Measurements from ENCODE around the gene DOK4. TPM values are rescaled to one million over a fixed set of nuclear protein-coding genes. Genes with fewer than 3 reads are reported as not detected.

Gene DOK4
- total and polyA plus RNA-seq, 2 experiments from 2014 or later = 11.4 to 29.1 TPM

DNA sequence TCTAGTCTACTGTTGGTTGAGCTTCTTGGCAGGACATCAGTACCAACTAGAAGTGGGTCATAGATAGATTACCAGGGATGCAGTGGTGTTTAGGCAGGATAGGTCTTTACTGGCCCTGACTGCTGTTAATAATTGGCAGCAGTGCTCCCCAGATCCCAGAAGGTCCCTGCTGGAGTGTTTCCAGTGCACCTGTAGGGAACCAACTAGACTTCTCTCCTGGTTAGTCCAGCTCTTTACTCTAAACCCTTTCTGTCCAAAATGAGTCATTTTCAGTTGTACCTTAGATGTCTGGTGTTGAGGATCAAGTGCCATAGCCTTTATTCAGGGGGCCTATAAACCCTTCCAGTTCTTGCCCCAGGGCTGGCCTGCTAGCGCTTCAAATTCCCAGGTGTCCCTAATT lies 15.1 kb downstream of the DOK4 start (continued):
- no peak for TF ChIP-seq ZNF462 (CRISPR knock-in tag; IDR thresholded peaks at IDR 0.05)
- TF ChIP-seq REST (IDR thresholded peaks at IDR 0.05; ENCODE audit: unreplicated experiment) = no peak
- no peak for TF ChIP-seq STAT1 (IDR thresholded peaks at IDR 0.05; ENCODE audit: unreplicated experiment)

DNA sequence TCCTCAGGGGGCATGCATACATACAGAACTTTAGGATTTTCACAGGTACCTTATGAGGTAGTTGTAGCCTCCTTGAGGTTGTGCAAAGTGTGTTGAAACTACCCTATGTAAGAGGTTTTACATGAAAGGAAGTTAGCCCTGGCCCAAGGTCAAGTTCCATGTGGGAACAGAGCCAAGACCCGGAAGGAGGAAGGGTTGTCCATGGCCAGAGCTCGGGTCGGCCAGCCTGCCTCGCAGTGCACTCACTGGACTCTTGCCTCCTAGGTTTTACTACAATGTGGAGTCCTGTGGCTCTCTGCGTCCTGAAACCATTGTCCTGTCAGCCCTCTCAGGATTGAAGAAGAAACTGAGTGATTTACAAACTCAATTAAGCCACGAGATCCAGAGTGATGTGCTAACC lies 15.6 kb downstream of the DOK4 start:
- Mint-ChIP-seq H3K36me3 (ENCODE audit: low read depth) (peaks cover 60% of the 10 kb centered on the region), H3K9me3 (no peaks in the 10 kb centered on the region), H3K4me1 (peaks cover 41% of the 10 kb centered on the region), H3K27me3 (ENCODE audit: insufficient read depth, low read depth, poor library complexity) (peaks cover 6% of the 10 kb centered on the region), H3K4me3 (no peak overlapping the region), H3K27ac (no peak overlapping the region)
- 0 out of 2 replicates have a peak, but pooled peaks cover 8% of the 10 kb centered on the region for H3F3A ChIP-seq (replicated peaks; ENCODE audit: low read depth)
- H3K79me2 ChIP-seq (replicated peaks; ENCODE audit: insufficient read depth) = peaks cover 11% of the 10 kb centered on the region; the same call in 1 of the 2 replicates
- H2AFZ ChIP-seq = no peak overlapping the region
- peaks cover 29% of the 10 kb centered on the region for H3K4me1 ChIP-seq (ENCODE audit: insufficient read depth)
- no peaks in the 10 kb centered on the region for H3K9me2 ChIP-seq (ENCODE audit: insufficient read depth)
- no peak overlapping the region for H3K4me2 ChIP-seq
- H3K4me3 ChIP-seq = no peak overlapping the region
- TF ChIP-seq JUNB (IDR thresholded peaks at IDR 0.05; ENCODE audit: unreplicated experiment) (no peak), POLR2AphosphoS5 (IDR thresholded peaks at IDR 0.05; ENCODE audit: low read depth) (no peak), ZNF114 (CRISPR knock-in tag; IDR thresholded peaks at IDR 0.05) (no peak)
- TF ChIP-seq, protein P1, sequence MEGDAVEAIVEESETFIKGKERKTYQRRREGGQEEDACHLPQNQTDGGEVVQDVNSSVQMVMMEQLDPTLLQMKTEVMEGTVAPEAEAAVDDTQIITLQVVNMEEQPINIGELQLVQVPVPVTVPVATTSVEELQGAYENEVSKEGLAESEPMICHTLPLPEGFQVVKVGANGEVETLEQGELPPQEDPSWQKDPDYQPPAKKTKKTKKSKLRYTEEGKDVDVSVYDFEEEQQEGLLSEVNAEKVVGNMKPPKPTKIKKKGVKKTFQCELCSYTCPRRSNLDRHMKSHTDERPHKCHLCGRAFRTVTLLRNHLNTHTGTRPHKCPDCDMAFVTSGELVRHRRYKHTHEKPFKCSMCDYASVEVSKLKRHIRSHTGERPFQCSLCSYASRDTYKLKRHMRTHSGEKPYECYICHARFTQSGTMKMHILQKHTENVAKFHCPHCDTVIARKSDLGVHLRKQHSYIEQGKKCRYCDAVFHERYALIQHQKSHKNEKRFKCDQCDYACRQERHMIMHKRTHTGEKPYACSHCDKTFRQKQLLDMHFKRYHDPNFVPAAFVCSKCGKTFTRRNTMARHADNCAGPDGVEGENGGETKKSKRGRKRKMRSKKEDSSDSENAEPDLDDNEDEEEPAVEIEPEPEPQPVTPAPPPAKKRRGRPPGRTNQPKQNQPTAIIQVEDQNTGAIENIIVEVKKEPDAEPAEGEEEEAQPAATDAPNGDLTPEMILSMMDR (conservative IDR thresholded peaks at IDR 0.05; ENCODE audit: low read depth in 2 of 2) = no peak
- no peak for DNase-seq (ENCODE audit: low spot score)
- H4K20me1 ChIP-seq (replicated peaks; ENCODE audit: insufficient read depth) = peaks cover 3% of the 10 kb centered on the region; the same call in 1 of the 2 replicates
- no peaks in the 10 kb centered on the region for H3K27me3 ChIP-seq (ENCODE audit: insufficient read depth)
- H3K36me3 ChIP-seq (ENCODE audit: insufficient read depth) = peaks cover 41% of the 10 kb centered on the region
- ATAC-seq = no peak
- peak overlapping the region; percentile 32; the same call in 1 of the 2 replicates for H3K27ac ChIP-seq (ENCODE audit: low read depth)
